CD14-positive monocyte (primary cell): Measurements from ENCODE around the gene ADAM23. TPM values are rescaled to one million over a fixed set of nuclear protein-coding genes. Genes with fewer than 3 reads are reported as not detected.

Source experiments
- DNase-seq, 3 donors: peaks; one replicate each; pipeline ENCODE4 v3.0.0-alpha.2; 2011 to 2022
- H2AFZ ChIP-seq: 2 replicates; pipeline ENCODE4 v1.6.0; 2012; ENCODE audit warnings: mild to moderate bottlenecking, low read depth, low read length, inconsistent platforms; ENCODE audit not compliant: insufficient read depth, poor library complexity, severe bottlenecking
- H3K27ac ChIP-seq, 2 donors: 1 replicate in 1 of 2; 2 replicates in 1 of 2; pipeline ENCODE4 v1.5.1; 2012 to 2013; ENCODE audit warnings: low read length in 2 of 2, control low read depth in 1 of 2, inconsistent platforms in 1 of 2, low read depth in 1 of 2, mild to moderate bottlenecking in 1 of 2
- H3K27me3 ChIP-seq, 2 donors: one replicate each; pipeline versions ENCODE4 v1.6.0 to v1.6.1; 2011 to 2013; ENCODE audit warnings: low read length in 2 of 2; ENCODE audit not compliant: control insufficient read depth in 2 of 2, insufficient read depth in 2 of 2
- H3K36me3 ChIP-seq, 2 donors: replicated peaks in 1 of 2; 1 replicate in 1 of 2; 2 replicates in 1 of 2; pipeline versions ENCODE4 v1.5.1 to v1.6.1; 2012 to 2013; ENCODE audit warnings: low read length in 2 of 2, control low read depth in 1 of 2, inconsistent platforms in 1 of 2, mild to moderate bottlenecking in 1 of 2; ENCODE audit not compliant: insufficient read depth in 2 of 2, control insufficient read depth in 1 of 2
- H3K4me1 ChIP-seq, 2 donors: 1 replicate in 1 of 2; 2 replicates in 1 of 2; pipeline versions ENCODE4 v1.5.1 to v1.6.1; 2012 to 2013; ENCODE audit warnings: low read length in 2 of 2, control low read depth in 1 of 2, inconsistent platforms in 1 of 2, mild to moderate bottlenecking in 1 of 2, moderate library complexity in 1 of 2; ENCODE audit not compliant: insufficient read depth in 2 of 2, control insufficient read depth in 1 of 2
- H3K4me2 ChIP-seq: replicated peaks from 2 replicates; pipeline ENCODE3; 2012; ENCODE audit warnings: low read length, moderate library complexity, mild to moderate bottlenecking; ENCODE audit not compliant: poor library complexity, severe bottlenecking; ENCODE audit errors: extremely low read depth
- H3K4me3 ChIP-seq, 3 experiments: fragments of 200-600 bp in 1 of 3; sonication (generic) in 1 of 3; replicated peaks in 1 of 3; 1 replicate in 2 of 3; 2 replicates in 1 of 3; pipeline ENCODE4 v1.5.1; 2011 to 2013; ENCODE audit warnings: low read length in 3 of 3, mild to moderate bottlenecking in 3 of 3, control low read depth in 2 of 3, low read depth in 2 of 3, inconsistent platforms in 1 of 3, moderate library complexity in 1 of 3
- H3K79me2 ChIP-seq: 2 replicates; pipeline ENCODE4 v1.6.0; 2012; ENCODE audit warnings: mild to moderate bottlenecking, control low read depth, inconsistent platforms, low read length, moderate library complexity; ENCODE audit not compliant: insufficient read depth
- H3K9ac ChIP-seq: 2 replicates; pipeline ENCODE4 v1.6.0; 2017; ENCODE audit warnings: low read length, mild to moderate bottlenecking; ENCODE audit not compliant: insufficient read depth, poor library complexity, severe bottlenecking
- H3K9me3 ChIP-seq, 2 donors: replicated peaks in 1 of 2; 1 replicate in 1 of 2; 2 replicates in 1 of 2; pipeline versions ENCODE4 v1.5.1 to v1.6.1; 2012 to 2013; ENCODE audit warnings: low read length in 2 of 2, control low read depth in 1 of 2; ENCODE audit not compliant: control insufficient read depth in 1 of 2, insufficient read depth in 1 of 2
- H4K20me1 ChIP-seq: 2 replicates; pipeline ENCODE4 v1.6.0; 2012; ENCODE audit warnings: mild to moderate bottlenecking, low read length, control low read depth, moderate library complexity; ENCODE audit not compliant: insufficient read depth
- H3K27ac Mint-ChIP-seq, 7 donors: one replicate each; pipeline ENCODE4 v1.8.0; 2020; ENCODE audit warnings: mild to moderate bottlenecking in 7 of 7, mixed read lengths in 7 of 7, moderate library complexity in 6 of 7, inconsistent platforms in 2 of 7
- H3K27me3 Mint-ChIP-seq, 3 donors: one replicate each; pipeline ENCODE4 v1.8.0; 2021 to 2022; ENCODE audit warnings: low read depth in 3 of 3, mild to moderate bottlenecking in 3 of 3, mixed read lengths in 3 of 3, moderate library complexity in 3 of 3, inconsistent platforms in 1 of 3
- H3K36me3 Mint-ChIP-seq, 2 donors: one replicate each; pipeline ENCODE4 v1.8.0; 2020; ENCODE audit warnings: mixed read lengths in 2 of 2, inconsistent platforms in 1 of 2, mild to moderate bottlenecking in 1 of 2
- H3K4me1 Mint-ChIP-seq: one replicate; pipeline ENCODE4 v1.8.0; 2020; ENCODE audit warnings: mild to moderate bottlenecking, mixed read lengths
- H3K4me3 Mint-ChIP-seq, 2 donors: one replicate each; pipeline ENCODE4 v1.8.0; 2020; ENCODE audit warnings: mild to moderate bottlenecking in 2 of 2, mixed read lengths in 2 of 2, moderate library complexity in 1 of 2
- H3K9me3 Mint-ChIP-seq, 7 donors: one replicate each; pipeline ENCODE4 v1.8.0; 2020 to 2022; ENCODE audit warnings: mixed read lengths in 7 of 7, mild to moderate bottlenecking in 6 of 7, moderate library complexity in 6 of 7, inconsistent platforms in 2 of 7
- WGBS: methylation state at CpG from one replicate; pipeline ENCODE4 v1.1.5; 2013; ENCODE audit warnings: missing lambda C conversion rate; ENCODE audit not compliant: insufficient coverage; 5-methylcytosine and 5-hydroxymethylcytosine counted together
- intact Hi-C, 2 donors: fragments of 100-400 bp; cut with micrococcal nuclease; formaldehyde crosslinking; loops; one replicate each; pipeline versions ENCODE4 v1.15.0 to v1.15.1; 2023
- polyA plus RNA-seq, 3 donors: library from polyadenylated mRNA; depleted of rRNA in 1 of 3; unstranded in 2 of 3; stranded (reverse) in 1 of 3; fragments of 300-500 nt in 2 of 3; fragments of >200 nt in 1 of 3; fragmentation: Illumina TruSeq in 2 of 3; gene quantifications; 1 replicate in 2 of 3; 2 replicates in 1 of 3; pipeline ENCODE4 v1.2.3, GENCODE V29; 2012 to 2021
- TF ChIP-seq, protein P1 (sequence below): fragments of 200-600 bp; IDR thresholded peaks from one replicate; pipeline ENCODE4 v1.8.0; 2022; ENCODE audit warnings: antibody characterized with exemption, mild to moderate bottlenecking

Gene ADAM23
- polyA plus RNA-seq, 3 donors: not detected

DNA sequence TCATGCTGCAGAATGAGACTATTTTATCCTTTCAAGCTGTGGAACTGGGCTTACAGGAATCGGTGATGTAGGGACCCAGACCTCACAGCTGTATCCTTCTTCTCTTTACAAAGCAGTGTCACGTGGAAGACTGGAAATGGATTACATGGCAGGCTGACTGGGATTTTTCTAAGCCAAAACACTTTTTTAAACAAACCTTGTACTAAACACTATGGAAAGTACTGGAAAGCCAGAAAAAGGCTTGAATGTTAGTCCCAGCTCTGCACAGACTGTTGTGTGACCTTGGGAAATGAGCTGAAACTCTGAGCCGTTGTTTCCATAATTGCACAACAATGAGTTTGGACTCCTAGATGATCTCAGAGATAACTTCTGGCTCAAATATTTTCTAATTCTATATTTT lies 7.6 kb upstream of the ADAM23 start:
- intact Hi-C loops: no loop called here
- H3K4me1 ChIP-seq: no peaks in the 10 kb centered on the region
- H3K4me3 ChIP-seq: no peak overlapping the region
- no peaks in the 10 kb centered on the region for H3K79me2 ChIP-seq
- Mint-ChIP-seq H3K27ac (no peak overlapping the region), H3K4me1 (no peaks in the 10 kb centered on the region), H3K9me3 (no peaks in the 10 kb centered on the region), H3K4me3 (no peak overlapping the region), H3K36me3 (no peaks in the 10 kb centered on the region), H3K27me3 (peaks cover 16 to 35% (median 24%) of the 10 kb centered on the region in 3 donors)
- TF ChIP-seq, protein P1, sequence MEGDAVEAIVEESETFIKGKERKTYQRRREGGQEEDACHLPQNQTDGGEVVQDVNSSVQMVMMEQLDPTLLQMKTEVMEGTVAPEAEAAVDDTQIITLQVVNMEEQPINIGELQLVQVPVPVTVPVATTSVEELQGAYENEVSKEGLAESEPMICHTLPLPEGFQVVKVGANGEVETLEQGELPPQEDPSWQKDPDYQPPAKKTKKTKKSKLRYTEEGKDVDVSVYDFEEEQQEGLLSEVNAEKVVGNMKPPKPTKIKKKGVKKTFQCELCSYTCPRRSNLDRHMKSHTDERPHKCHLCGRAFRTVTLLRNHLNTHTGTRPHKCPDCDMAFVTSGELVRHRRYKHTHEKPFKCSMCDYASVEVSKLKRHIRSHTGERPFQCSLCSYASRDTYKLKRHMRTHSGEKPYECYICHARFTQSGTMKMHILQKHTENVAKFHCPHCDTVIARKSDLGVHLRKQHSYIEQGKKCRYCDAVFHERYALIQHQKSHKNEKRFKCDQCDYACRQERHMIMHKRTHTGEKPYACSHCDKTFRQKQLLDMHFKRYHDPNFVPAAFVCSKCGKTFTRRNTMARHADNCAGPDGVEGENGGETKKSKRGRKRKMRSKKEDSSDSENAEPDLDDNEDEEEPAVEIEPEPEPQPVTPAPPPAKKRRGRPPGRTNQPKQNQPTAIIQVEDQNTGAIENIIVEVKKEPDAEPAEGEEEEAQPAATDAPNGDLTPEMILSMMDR: no peak
- peaks cover 2 to 3% of the 10 kb centered on the region in 2 donors for H3K27me3 ChIP-seq
- no peaks in the 10 kb centered on the region for H4K20me1 ChIP-seq
- DNase-seq: no peak
- H3K9ac ChIP-seq: no peak overlapping the region
- H3K36me3 ChIP-seq: no peaks in the 10 kb centered on the region
- no peak overlapping the region for H3K27ac ChIP-seq
- no peak overlapping the region for H3K4me2 ChIP-seq
- WGBS: no CpG with 5 or more reads among the region's 3 CpGs
- H3K9me3 ChIP-seq: no peaks in the 10 kb centered on the region
- no peak overlapping the region for H2AFZ ChIP-seq

DNA sequence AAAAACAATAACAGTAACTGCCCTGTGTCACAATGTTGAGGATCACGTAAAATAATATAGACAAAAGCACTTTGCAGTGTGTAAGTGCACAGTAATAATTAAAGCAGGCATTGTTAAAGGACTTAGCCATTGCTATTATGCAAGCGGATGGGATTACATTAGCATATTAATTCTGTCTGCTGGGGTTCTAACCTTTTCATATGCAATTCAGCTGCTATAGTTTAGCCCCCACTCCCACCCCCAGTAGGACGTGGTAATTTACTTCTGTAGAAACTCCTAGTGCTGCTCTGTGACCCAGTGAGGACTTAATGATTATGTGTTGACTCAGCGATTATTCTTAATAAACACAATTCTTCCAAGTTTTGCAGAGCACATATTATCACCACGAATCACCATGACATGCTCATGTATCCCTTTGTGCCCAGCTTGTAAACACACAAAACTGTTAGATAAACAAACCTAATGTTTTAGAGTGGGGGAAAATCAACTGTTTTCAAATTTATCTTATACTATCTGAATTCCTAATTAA lies 5.1 kb upstream of the ADAM23 start:
- peaks cover 15% of the 10 kb centered on the region for H3K4me1 Mint-ChIP-seq
- H3K27me3 ChIP-seq: peaks cover 5 to 14% of the 10 kb centered on the region in 2 donors
- peaks cover 33 to 54% (median 36%) of the 10 kb centered on the region in 3 donors for H3K27me3 Mint-ChIP-seq
- H3K4me2 ChIP-seq: no peak overlapping the region
- WGBS: no CpG with 5 or more reads among the region's 5 CpGs
- H3K36me3 ChIP-seq: no peaks in the 10 kb centered on the region
- peaks cover 16 to 18% of the 10 kb centered on the region in 2 donors for H3K4me1 ChIP-seq
- H3K4me3 Mint-ChIP-seq: no peak overlapping the region
- no peak overlapping the region for H3K27ac ChIP-seq
- intact Hi-C loops: no loop called here
- peaks cover 0 to 6% (median 0%) of the 10 kb centered on the region in 7 donors for H3K9me3 Mint-ChIP-seq
- H3K9me3 ChIP-seq: no peaks in the 10 kb centered on the region
- no peak overlapping the region for H3K27ac Mint-ChIP-seq
- no peak overlapping the region for H2AFZ ChIP-seq
- H4K20me1 ChIP-seq: no peaks in the 10 kb centered on the region
- TF ChIP-seq, protein P1: no peak
- no peak for DNase-seq
- H3K4me3 ChIP-seq: no peak overlapping the region
- peaks cover 0 to 2% of the 10 kb centered on the region in 2 donors for H3K36me3 Mint-ChIP-seq
- no peak overlapping the region for H3K9ac ChIP-seq
- H3K79me2 ChIP-seq: no peaks in the 10 kb centered on the region
